NB4 (cell line): Measurements from ENCODE around the gene FBXO34.

Source experiments
- DNase-seq: peaks from one replicate; pipeline ENCODE4 v3.0.0; 2010; ENCODE audit warnings: low read depth
- H3K4me3 ChIP-seq: one replicate; pipeline ENCODE4 v1.5.1; 2011; ENCODE audit warnings: mild to moderate bottlenecking, low read depth, low read length, moderate library complexity
- CTCF ChIP-seq: IDR thresholded peaks from one replicate; pipeline ENCODE4 v1.5.1; 2012; ENCODE audit warnings: low read depth, low read length
- MAX ChIP-seq: IDR thresholded peaks from 2 replicates; pipeline ENCODE4 v1.6.1; 2011; ENCODE audit warnings: low read depth, low read length
- MYC ChIP-seq: IDR thresholded peaks from 2 replicates; pipeline ENCODE4 v1.6.1; 2011; ENCODE audit warnings: low read depth, low read length
- POLR2A ChIP-seq: IDR thresholded peaks from 2 replicates; pipeline ENCODE4 v1.6.1; 2011; ENCODE audit warnings: mild to moderate bottlenecking; ENCODE audit not compliant: insufficient read length; ENCODE audit errors: extremely low read depth

The FBXO34 gene

GRCh38 chr14:55314449-55314848 lies 43.2 kb downstream of the FBXO34 start:
- TF ChIP-seq CTCF (no peak), POLR2A (no peak), MAX (no peak), MYC (no peak)
- H3K4me3 ChIP-seq, result no peak overlapping the region
- no peak for DNase-seq

- no peak for DNase-seq
- no peak for TF ChIP-seq MYC
- no peak for TF ChIP-seq CTCF
- no peak for TF ChIP-seq POLR2A
- TF ChIP-seq MAX, result no peak
- H3K4me3 ChIP-seq, result no peak overlapping the region
These were observed 45.3 kb downstream of the FBXO34 start for GRCh38 chr14:55316564-55316963.

- no peak for DNase-seq
- H3K4me3 ChIP-seq, result no peak overlapping the region
- TF ChIP-seq POLR2A, result no peak
- TF ChIP-seq MYC, result no peak
- TF ChIP-seq CTCF, result no peak
- TF ChIP-seq MAX, result no peak
These were observed 46.5 kb downstream of the FBXO34 start for GRCh38 chr14:55317542-55318306.

GRCh38 chr14:55318694-55319093 lies 47.5 kb downstream of the FBXO34 start:
- no peak overlapping the region for H3K4me3 ChIP-seq
- DNase-seq, result no peak
- TF ChIP-seq CTCF (no peak), MAX (no peak), POLR2A (no peak), MYC (no peak)

GRCh38 chr14:55323910-55324309 lies 52.7 kb downstream of the FBXO34 start:
- no peak for DNase-seq
- no peak for TF ChIP-seq MYC
- TF ChIP-seq POLR2A, result no peak
- TF ChIP-seq MAX, result no peak
- no peak for TF ChIP-seq CTCF
- H3K4me3 ChIP-seq, result no peak overlapping the region

- TF ChIP-seq CTCF (no peak), POLR2A (no peak), MYC (no peak), MAX (no peak)
- H3K4me3 ChIP-seq, result no peak overlapping the region
- DNase-seq, result no peak
These were observed 53.6 kb downstream of the FBXO34 start for GRCh38 chr14:55324812-55325211.
